DMS153 treated with DMSO at 0.1 percent for 48 hours (cell line): ENCODE results near the gene COG2.

ENCODE experiments used
- DNase-seq: peaks from one replicate; lab custom pipeline; 2025; ENCODE audit not compliant: unreplicated experiment; lab: John Stamatoyannopoulos, UW

The COG2 gene

DNA sequence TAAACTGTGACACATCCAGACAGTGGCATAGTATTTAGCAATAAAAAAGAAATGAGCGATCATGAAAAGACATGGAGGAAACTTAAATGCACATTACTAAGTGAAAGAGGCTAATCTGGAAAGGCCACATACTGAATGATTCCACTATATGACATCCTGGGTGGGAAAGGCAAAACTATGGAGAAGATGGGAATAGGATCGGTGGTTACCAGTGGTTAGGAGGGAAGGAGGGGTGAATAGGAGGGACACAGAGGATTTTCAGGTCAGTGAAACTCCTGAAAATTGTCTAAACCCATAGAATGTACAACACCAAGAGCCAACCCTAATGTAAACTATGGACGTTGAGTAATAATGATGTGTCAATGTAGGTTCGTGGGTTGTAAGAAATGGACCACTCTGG is 57.9 kb downstream of the COG2 start:
- DNase-seq: no peak

DNA sequence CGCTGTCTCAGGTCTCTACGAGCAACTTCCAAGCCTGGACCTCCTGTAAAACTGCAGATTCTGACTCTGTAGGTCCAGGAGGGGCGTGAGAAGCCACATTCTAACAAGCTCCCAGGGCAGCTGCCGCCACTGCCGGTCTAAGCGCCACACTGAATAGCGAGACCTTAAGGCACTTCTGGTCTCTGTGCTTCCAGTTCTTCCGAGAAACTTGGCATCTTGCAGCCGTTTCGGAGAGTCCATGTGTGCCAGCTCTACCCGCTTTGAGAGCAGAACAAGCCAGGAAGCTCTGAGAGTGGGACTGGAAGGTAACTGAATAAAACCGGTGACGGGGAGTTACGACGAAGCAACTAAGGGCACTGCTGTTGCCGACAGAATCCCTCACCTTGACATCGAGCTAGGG is 59.2 kb downstream of the COG2 start:
- DNase-seq: no peak

DNA sequence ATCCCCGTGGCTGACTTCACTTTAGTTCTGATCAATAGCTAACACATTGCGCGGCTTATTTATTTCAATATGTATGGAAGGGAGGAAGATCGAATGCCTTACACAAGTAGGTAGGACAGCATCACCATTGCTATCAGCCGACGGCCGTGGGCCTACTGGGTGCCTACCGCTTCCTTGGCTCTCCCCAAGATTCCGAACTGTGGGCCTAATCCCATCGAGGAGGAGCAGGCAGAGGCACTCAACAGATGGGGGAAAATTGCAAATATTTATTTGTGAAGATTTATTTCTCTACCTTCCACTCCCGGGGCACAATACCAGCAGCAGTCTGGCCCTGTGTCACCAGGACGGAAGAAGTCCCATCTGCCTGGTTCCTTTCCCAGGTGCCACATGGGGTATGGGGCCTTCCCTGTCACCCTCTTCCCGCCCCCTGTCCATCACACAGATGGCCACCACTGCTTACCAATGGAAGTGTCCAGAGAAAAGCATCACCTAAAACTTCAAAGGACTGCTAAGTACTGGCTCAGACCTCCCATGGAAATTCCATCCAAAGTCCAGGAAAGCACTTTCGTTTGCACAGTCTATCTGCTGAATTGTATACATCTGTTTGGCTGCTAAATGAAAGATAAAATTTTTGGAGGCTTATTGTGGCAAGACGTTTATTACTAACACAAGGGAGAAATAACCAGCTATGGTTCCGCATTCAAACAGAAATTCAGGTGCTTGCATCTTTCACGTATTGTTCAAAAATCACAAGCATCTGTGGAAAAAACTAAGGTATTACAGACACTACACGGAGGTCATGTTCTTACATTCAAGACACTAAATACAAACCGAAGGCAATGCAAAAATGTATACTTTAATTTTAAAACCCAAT is 59.9 kb downstream of the COG2 start:
- no peak for DNase-seq

DNA sequence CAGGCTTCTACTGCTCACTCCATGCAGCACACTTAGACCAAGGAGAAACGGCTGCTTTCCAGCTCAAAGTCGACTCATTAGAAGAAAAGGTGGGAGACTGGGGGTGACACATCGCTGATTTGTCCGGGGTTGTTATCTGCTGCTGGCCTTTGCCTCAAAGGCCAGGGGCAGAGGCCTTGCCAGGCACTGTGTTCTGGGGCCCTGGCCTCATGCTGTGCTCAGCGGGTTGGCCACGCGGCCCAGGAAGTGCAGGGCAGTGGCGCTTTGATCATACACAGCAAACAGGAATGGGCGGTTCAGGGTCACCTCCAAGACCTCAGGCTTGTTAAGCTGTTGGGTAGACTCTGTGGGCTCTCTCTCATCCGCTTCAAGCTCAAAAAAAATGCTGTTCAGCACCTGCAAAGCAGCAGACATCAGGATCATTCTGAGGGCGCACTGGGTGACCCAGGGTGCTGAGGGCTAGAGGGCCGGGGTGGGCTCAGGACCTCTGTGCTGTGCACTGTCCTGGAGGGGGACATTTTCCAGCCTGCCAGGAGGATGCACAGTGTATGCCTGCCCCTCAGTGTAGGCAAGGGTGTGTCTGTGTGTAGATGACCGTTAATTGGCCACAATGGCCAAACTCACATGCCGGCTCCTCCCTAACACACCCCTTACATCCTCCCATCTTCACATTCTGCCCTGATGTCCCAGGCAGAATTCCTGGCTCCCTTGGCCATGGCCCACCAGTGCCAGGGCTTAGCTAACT is 60.8 kb downstream of the COG2 start:
- no peak for DNase-seq

DNA sequence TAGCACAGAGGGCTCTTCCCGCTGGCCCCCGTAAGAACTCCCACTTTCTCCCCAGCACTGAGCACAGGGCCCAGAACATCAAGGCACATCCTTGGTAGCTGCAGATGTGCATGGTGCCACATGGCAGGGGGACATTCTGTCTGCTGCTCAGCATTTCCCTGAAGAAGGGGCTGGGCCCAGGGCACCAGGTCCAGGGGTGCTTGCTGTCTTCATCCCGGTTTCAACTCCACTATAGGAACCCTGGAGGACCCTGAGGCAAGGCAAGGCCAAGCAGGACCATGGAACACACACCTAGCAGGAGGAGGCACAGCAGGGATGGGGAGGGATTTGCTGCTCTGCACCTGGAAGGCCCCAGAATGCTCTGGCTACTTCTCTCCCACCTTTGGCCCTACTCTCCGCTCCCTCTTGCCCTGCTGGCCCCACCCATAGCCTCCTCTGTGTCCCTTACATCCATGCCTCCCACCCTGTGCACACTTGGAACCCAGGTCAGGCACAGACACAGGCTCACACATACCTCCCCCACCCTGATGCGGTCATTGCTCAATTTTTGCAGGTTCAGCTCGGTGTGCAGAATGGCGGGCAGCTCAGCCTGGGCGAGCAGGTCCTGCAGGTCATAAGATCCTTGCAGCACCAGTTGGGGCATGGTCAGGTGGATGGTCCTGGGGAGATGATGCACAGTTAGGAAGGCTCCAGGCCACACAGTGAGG is 61.6 kb downstream of the COG2 start:
- DNase-seq: no peak

DNA sequence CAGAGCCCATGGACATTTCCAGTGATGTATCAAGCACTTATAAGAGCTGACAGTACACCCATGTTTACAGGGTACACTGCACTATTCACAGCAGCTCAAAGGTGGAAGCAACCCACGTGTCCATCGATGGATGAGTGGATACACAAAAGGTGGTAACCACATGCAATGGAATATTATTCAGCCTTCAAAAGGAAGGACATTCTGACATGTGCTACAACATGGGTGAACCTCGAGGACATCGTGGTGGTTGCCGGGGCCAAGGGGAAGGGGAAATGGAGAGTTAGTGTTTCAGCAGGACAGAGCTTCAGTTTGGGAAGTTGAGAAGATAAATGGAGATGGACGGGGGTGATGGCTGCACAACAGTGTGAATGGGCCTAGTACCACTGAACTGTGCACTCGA is 62.5 kb downstream of the COG2 start:
- no peak for DNase-seq

DNA sequence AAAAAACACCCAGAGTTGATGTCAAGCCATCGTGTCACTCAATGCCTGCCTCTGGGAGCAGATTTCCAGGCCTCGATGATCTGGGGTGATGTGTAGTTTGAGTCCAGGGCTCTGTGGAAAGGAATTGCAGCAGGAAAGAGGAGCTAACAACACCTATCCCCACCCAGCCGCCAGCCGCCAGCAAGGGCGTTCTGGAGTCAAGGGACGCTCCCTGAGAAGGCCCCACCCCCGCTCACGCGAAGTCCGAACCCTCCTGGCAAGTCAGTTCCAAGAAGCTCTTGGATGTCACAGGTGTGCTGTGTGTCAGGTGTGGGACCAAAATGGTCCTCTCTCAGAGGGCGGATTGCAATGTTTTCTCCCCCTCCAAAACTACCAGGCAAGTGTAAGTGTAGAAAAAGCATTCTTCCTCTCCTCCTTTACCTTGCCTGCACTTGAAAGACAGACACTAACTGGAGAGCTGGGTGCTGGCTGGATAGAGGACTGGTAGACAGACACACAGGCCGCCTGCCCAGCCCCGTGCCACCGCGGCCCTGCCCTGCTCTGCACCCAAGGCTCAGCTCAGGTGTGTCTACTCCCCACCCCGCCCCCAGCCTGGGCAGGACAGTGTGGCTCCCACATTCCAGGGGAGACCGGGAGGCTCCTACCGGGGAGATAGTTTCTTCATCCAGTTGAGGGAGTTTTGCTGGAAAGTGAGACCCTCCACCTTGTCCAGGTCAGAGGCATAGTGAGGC is 63.2 kb downstream of the COG2 start:
- DNase-seq: no peak

DNA sequence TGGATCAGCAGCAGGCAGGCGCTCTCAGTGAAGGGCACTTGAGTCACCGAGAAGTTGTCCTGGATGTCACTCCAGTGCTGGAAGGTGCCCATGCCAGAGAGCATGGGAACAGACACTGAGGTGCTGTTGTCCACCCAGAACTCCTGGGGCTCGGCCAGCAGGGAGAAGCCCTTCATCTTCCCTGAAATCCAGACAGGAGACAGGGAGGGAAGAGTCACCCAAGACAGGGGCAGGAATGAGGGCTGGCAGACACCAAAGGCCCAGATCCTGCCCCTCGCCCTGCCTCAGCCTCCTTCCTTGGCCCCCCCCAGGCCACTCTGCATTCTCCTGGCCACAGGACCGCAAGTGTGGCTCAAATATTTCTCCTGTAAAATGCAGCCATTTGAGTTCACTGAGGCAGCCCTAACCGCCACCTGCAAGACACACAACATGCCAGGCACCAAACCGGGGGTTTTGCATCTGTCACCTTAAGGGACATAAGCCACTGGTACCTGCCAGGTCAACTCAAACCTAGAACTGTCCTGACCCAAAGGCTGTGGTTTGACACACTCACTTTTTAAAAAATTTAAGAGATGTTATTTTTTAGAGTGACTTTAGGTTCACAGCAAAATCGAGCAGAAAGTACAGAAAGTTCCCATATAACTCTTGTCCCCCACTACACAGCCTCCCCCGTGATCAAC is 63.9 kb downstream of the COG2 start:
- DNase-seq: no peak

DNA sequence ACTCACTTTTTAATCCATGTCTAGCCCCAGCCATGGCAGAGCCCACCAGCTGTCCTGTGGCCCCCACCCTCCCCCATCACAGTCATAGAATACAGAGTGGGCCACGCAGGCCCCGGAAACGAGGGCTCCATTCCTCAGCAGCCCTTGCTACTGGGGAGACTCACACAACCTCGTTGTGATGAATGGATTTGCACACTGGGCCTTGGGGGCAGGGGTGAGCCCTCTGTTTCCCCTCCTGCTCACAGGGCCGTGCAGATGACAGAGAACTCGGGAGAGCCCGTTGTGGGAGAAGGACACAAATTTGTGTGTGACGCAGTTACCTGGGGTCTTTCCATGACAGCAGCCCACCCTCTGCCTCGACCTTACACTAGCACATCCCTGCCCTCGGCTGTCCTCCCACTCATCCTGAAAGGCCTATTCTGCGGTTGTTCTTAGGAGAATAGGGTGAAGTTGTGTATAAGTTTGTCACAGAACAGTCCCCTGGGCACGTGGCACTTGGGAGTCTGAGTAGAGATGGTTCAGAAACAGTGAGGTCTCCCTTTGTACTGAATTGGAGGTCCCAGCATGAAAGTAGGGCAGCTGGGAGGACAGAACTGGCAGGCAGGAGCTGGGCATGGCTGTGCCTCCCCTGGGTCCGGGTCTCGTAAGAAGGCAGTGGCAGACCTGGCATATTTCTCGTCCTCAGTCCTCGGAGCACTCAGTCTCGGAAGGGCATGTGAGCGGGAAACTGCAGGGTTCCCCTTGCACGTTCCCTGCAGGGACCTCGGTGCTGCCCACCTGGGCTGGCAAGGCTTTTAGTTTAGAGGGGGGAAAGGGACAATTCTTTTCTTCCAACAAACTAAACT is 64.8 kb downstream of the COG2 start:
- no peak for DNase-seq

DNA sequence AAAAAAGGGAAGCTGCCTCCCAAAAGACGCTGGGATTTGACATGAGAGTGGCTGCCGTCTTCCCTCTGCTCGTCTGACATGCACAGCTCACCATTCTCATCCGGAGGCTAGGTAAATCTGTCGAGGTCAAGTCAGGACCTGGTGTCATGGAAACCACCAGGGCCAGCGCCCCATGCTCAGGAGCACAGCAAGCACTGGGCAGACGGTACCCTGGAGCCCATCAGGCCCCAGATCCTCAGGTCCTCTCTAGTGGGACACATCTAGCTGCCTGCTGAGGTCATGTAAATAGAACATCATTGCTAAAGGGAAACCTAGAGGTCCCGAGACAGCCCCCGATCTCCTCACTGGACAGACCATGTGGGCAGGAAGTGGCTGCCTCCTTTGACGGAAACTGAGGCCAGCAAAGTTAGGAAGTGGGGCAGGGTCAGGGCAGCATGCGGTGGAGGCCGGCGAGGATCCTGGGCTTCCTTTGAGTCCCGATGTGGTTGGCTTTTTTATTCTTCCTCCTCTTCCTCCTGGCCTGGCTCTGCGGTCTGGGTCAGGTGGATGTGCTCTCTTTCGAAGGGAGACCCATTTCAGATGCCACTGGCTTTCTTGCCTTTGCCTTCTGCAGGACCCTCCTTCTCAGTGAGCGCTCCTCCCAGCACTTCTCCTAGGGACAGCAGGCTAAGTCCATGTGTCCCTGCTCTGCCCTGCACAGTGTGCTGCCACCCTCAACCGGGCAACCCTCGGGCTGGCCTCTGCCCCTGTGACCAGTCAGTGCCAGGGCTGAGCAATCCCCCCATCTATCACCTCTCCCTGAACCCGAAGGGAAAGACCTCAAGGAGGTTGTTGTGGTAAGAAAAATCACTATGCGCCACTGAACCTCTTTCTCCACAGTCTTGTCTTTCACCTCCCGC is 65.7 kb downstream of the COG2 start:
- DNase-seq: no peak

DNA sequence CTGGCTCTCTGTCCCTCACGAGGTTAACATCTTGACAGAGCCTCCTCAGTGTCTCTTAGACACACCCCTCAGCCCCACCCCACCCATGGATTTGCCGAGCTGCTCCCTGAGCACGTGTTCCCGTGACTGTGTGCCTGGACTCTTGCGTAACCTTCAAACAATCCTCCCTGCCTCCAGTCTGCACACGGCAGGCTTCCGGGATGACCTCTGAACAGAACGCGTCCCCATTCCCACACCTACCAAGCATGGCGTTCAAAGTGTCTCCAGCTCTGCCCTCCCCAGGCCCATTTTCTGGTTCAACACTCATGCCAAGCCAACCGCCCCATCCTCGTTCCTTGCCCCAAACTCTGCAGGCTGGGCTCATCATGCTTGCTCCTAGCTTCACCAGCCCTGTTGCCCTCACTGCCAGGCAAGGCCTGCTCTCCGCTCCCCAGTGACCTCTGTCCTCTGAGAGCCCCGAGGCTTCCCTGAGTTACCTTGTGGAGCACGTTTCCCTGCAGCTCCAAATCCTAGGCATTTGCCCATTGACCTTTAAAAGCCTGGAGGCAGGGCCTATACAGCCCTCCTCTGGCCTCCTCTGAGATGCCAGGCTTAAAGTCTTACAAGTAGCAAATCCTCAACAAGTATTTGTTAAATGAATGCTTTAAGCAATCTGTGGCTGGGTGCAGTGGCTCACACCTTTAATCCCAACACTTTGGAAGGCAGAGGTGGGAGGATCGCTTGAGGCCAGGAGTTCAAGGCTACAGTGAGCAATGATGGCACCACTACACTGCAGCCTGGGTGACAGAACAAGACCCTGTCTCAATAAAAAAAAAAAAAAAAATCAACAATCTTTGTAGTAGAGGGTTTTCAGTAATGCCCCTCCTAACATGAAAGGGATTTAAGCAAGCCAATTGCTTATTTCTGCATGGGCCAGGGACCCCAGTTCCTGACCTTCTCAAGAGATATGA is 66.6 kb downstream of the COG2 start:
- no peak for DNase-seq

DNA sequence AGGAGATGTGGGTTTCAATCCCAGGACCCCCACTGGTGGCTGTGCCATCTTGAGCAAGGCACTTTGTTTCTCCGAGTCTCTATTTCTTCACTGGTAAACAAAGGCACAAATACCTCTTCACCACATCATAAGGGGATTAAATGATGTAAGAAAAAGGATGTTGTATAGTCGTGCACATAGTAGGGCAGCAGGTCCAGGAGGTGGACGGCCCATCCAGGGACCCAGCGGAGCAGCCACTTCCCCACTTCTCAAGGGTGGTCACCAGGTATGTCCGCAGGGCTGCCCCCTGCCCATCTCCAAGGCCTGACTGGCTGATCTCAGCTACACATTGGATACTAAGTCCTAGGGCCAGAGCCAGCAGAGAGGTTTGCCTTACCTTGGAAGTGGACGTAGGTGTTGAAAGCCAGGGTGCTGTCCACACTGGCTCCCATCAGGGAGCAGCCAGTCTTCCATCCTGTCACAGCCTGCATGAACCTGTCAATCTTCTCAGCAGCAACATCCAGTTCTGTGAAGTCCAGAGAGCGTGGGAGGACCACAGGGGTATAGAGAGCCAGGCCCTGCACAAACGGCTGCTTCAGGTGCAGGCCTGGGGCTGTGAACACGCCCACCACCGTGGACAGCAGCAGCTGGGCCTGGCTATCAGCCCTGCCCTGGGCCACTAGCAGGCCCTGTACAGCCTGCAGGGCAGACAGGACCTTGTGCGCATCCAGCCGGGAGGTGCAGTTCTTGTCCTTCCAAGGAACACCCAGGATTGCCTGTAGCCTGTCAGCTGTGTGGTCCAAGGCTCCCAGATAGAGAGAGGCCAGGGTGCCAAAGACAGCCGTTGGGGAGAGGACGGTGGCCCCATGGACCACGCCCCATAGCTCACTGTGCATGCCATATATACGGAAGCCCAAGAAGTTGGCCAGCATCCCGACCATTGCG is 67.6 kb downstream of the COG2 start:
- DNase-seq: no peak

DNA sequence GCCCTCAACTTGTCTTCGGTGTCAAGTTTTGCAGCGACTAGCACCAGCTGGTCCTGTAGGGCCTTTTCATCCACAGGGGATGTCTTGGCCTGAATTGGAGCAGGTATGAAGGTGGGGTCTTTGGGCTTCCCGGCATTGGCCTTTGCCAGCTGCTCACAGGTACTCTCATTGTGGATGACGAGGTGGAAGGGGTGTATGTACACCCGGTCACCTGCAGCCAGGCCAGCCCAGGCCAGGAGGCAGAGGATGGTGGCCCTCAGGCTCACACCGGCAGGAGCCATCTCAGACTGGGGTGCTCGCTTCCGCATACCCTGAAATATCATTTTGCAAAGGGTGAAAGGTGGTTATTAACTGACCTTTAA is 68.2 kb downstream of the COG2 start:
- no peak for DNase-seq

DNA sequence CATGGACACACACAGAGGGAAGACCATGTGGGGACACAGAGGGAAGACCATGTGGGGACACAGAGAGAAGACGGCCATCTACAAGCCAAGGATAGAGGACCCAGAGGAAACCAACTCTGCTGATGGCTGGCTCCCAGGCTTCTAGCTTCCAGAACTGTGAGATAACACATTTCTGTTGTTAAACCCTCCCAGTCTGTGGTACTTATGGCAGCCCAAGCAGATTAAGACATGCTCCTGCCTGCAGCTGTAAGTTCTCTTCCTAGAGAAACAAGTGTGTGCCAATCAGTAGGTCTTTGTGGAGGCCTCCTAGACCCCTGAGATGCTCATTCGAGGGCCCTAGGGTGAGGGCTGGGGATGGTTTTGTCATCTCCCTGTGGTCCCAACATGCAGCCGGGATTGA is 69.0 kb downstream of the COG2 start:
- no peak for DNase-seq

DNA sequence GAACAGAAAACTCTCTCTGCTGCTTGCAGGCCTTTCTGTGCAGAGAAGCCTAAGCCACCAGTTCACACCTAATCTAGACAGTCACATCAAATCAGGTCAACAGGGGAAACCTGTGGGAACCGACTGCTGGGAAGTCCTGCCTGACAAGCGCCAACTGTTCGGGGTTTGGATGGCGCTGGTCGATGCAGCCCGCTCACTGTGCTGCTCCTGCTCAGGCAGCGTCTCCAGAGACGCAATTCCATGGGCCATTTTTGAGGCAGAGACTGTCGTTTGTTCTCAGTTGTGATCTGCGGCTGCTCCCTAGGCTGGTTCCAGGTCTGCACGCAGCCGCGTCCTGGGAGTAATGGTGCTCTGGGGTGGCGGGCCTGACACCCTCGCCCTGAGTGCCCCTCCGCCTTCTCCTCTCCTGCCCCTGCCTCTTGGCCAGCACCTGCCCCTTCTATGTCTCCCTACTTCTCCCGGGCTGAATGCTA is 70.2 kb downstream of the COG2 start:
- DNase-seq: no peak

DNA sequence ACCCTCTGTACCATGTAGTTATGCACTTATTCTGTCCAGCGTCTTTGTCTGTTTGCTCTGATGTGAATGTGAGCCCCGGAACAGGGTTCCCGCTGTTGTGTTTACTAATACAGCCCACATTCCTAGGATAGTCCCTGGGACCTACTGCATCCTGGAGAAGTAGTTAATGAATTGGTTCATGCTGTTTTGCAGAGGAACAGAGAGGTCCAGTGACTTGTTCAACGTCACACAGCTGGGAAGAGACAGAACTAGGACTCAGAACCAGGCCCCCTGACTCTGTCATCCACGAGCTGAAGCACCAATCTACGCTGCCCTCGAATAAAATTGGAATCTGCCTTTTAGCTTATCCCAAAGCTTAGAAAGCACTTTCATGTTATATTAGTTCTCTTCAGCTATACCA is 70.9 kb downstream of the COG2 start:
- no peak for DNase-seq

DNA sequence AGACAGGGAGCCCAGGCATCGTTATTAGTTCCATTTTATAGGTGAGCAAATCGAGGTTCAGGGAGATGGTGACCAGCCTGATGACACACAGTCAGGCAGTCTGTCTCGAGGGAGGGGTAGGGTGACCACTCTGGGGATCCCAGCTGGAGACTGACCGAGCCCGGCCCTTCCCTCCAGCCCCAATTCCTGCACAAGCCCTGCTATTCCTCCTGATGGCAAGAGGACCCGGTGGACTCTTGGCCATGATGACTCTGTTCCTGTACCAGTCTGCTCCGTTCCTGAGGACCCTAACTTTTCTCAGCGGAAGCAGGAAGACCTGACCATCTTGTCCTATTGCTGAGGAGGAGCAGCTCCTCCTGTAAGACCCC is 71.2 kb downstream of the COG2 start:
- no peak for DNase-seq
